ENCODE measurements around the gene TAOK3.
"Not testable (repeated sequence)": the region's sequence is repeated elsewhere in the genome, so short reads cannot be mapped to it uniquely, and the experiment has no call there.

TAOK3 gene

DNA sequence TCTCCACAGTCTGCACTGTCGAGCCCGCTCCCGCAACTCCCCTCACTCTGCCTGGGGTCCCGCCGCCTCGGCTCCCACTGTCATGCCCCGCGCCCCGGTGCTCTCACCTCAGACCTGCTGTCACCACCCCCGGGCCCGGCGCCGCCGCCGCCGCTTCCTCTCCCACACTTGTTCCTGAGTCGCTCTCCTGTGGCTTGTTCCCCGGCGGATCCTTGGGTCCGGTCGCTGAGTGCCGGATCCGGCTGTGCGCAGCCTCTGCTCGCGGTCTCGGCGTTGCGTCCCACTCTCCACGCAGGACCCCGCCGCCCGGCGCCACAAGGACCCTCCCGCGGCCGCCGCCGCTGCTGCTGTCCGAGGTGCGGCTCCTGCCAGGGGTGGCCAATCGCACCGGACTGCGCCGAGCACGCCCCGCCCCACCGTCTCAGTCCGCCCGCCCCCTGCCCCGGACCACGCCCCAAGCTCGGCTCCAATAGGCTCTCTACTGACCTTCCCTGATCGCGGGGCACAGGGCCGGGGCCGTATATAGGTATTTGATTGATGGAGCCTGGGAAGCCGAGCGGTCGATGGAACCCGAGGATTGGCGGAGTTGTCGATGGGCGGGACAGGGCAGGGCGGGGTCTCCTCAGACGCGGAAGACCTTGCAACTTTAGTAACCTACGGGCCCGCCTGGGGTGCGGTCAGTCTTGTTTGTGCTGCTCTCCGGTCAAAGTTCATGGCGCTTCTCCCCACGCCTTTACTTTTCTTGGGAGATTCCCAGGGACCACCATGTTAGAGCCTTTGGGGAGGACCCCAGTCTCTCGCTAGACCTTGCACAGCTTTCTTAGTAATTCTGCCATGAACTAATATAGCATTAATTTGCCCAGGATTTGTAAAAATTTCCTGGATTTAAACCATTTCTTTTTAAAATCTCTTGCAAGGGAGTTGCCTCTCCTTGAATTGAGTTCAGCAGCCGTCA lies at the start of gene TAOK3:
Gene TAOK3 (minus strand): TSS at position 367 of the 955 bp plus-strand sequence. CDS start 117,340 bp downstream, outside the sequence.
- peak; percentile 98 for DNase-seq

DNA sequence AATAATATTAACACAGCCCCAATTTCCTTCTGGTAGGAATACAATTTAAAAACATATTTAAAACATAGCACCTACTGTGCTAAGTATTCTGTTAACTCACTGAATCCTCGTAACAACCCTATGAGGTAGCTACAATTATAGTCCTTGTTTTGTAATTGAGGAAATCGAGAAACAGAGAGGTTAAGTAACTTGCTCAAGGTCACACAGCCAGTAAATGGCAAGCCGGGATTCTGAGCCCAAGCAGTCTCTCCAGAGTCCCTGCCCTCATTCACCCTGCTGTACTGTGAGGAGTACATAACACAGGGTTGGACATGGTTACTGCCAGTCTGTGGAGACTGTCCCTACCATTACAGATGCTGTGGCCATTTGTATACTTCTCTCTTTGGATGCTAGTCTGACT lies 48.0 kb upstream of the TAOK3 start:
- no peak for DNase-seq

GRCh38 chr12:118418385-118419057 lies 45.8 kb upstream of the TAOK3 start:
- no peak for DNase-seq

DNA sequence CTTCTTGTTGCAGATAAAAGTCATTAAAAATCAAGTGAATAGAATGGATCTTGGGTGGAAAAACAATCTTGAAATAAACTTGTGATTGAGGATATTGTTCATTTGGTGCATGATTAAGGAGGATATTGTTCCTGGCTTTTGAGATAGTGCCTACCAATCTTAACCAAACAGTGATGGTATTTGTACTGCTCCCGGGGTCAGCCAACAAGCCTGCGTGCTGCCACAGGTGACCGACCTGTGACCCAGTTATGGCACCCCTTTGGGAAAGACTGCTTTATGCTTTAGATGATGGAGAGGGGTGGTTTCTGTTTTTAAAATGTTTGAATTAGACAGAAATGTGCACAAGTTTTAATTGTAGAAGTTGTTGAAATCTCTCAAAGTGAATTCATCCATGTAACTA lies 45.2 kb upstream of the TAOK3 start:
- no peak for DNase-seq

DNA sequence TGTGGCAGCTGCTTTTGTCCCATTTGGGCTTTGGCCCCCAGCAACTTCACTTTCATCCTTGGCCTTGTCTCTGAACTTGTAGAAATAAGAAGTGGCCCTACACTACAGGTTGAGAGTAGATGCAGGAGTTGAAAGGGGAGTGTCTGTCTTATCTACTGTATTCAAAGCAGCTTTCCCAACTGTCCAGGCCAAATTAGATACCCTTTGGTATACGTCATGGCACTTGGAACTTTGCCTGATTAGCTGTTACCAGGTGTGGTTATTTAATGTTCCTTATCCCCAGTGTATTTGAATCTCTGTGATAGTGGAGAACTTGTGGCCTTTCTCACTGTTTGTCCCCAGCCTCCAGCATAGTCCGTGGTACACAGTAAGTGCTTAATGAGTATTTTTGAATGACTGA lies 37.1 kb upstream of the TAOK3 start:
- no peak for DNase-seq

DNA sequence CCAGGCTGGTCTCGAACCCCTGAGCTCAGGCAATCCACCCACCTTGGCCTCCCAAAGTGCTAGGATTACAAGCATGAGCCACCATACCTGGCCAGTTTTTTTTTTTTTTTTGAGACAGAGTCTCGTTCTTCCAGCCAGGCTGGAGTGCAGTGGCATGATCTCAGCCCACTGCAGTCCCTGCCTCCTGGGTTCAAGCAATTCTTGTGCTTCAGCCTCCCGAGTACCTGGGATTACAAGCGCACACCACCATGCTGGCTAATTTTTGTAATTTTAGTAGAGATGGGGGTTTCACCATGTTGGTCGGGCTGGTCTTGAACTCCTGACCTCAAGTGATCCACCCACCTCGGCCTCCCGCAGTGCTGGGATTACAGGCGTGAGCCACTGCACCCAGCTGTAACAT lies 35.5 kb upstream of the TAOK3 start:
- DNase-seq, result not testable (repeated sequence)

DNA sequence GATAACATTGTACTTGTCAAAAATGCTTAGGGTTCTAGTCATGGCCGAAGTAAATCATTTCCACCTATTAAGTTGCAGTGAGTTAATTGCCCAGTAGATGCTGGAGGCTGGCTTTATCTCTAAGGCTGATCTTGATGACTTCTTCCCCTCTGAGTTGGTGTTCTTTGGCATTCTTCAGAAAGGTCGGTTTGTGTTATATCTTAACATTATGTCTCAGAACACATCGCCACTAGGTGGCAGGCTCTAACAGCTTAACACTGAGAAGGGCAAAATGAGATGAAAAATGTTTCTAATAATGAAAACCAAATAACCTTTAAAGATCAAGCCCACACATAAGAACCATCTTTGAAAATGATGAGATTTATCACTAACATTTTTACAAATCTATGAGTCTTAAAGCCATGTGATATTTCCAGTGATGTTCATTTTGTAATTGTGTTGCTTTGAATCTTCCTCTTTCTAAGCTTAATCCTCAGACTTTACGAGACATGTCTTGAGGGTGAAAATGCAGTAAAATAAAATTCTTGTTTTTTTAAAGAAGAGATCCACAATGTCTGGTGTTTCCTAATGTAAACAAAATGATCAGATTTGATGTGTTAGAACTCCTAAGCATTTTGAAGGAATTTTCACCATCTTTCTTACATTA lies 32.3 kb upstream of the TAOK3 start:
- DNase-seq, result peak; percentile 71

GRCh38 chr12:118402251-118402650 lies 29.5 kb upstream of the TAOK3 start:
- DNase-seq, result no peak

GRCh38 chr12:118398940-118399339 lies 26.2 kb upstream of the TAOK3 start:
- no peak for DNase-seq

DNA sequence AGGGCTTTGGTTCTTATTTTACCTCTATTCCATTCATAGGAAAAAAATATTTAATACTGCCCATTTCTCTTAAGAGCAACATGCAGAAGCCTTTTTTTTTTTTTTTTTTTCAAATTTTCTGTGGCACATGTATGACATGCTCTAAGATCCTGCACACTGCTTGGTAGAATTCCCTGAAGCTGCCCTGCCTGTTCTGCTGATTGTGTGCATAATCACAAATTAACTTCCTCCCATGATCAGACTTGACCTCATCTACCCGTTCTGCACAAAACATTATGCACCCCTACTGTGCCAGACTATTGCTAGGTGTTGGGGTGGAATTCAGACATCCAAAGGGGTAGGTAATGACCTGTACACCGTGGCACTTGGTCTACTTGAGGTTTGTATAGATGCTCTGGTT lies 25.8 kb upstream of the TAOK3 start:
- no peak for DNase-seq

- DNase-seq, result no peak
Observed at GRCh38 chr12:118397708-118398440, 25.2 kb upstream of the TAOK3 start.

DNA sequence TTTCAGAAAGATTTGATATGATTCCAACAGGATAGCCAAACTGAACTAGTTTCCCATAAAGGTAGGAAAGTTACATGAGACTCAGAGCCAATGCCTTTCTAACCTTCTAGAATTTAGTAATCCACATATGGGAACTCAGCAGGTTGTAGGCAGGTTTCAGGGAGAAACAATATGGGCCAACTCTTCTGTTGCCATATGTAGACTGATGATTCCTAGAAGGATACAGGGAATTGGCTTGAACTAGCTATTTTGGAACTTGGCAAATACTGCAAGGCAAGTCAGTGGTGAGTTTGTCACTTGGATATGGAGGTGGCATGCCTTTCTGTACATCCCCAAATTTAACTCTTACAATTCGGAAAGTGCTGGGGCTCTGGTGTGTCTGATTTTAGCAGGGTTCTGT lies 19.1 kb upstream of the TAOK3 start:
- DNase-seq, result no peak

DNA sequence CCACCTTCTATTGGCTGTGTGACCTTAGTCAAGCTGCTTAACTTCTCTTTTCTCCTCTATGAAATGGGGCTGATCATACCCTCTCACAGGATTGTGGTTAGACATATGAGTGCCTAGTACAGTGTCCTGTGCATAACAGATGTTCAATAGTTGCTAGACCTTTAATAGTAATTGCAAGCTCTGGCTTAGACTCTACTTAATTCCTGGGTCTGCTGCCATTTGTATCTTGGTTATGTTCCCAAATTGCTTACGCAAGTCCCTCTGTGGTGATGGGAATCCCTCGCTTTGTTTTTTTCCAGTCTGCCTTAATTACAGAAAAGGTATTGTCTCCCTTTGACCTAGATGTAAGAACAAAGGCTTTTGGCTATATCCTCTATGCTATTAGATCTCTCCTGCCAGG lies 18.7 kb upstream of the TAOK3 start:
- no peak for DNase-seq

DNA sequence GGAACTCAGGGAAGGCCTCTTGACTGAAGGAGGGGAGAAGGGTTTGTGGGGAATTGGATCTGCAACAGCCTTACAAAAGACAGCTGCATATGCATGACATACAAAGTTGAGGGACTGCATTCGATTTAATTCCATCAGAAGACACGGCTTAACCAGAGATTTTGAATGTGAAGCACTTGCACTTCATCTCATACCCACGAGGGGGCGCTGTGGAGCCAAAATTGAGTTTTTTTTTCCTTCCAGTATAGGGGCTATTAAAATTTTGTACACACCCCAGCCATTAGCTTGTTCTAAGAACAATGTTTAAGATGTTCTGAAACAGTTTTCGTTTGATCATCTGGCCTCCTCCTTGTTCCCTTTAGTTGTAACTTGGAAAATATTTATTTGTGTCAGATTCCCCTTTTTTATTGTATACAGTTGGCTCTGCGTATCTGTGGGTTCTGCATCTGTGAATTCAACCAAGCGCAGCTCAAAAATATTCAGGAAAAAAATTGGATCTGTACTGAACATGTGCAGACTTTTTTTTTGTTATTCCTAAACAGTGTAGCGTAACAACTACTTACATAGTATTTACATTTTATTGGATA lies 5.3 kb upstream of the TAOK3 start:
- DNase-seq, result peak; percentile 76

DNA sequence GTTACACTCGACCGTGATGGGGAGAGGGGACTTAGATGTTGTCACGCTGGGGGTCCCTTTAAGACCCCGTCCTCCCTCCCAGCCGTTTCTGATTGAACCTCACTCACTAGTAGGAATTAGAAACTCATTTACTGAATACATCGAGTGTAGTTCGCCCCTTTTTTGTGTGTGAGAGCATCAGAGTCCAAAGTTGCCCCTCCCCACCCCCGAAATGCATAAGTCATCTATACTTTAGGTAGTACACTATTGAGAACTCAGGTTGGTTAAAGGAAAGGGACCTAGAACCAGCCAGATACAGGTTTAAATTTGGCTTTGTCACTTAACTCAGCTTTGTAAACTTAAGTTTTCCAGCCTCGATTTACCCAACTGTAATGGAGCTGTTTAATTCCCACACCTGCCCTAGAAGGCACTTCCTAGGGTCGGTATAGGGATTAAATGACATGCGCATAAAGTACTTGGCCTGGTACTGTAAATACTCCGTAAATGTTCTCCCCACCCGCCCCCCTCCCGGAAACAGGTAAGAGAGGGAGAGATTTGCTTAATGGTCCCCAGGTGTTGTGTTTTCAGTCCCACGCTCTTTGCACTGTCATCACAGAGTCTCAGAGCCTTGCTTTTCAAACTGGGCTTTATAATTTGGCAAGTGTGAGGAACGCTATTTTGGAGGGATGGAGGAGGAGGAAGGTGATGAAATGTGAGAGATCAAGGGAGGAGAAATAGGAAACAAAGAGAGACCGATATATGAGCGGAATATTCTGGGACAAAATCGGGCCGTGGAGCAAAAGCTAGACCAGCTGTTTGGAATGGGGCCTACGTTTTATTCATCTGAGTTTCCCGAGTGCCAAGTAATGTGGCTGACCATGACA lies 4.5 kb upstream of the TAOK3 start:
- peak; percentile 18 for DNase-seq

DNA sequence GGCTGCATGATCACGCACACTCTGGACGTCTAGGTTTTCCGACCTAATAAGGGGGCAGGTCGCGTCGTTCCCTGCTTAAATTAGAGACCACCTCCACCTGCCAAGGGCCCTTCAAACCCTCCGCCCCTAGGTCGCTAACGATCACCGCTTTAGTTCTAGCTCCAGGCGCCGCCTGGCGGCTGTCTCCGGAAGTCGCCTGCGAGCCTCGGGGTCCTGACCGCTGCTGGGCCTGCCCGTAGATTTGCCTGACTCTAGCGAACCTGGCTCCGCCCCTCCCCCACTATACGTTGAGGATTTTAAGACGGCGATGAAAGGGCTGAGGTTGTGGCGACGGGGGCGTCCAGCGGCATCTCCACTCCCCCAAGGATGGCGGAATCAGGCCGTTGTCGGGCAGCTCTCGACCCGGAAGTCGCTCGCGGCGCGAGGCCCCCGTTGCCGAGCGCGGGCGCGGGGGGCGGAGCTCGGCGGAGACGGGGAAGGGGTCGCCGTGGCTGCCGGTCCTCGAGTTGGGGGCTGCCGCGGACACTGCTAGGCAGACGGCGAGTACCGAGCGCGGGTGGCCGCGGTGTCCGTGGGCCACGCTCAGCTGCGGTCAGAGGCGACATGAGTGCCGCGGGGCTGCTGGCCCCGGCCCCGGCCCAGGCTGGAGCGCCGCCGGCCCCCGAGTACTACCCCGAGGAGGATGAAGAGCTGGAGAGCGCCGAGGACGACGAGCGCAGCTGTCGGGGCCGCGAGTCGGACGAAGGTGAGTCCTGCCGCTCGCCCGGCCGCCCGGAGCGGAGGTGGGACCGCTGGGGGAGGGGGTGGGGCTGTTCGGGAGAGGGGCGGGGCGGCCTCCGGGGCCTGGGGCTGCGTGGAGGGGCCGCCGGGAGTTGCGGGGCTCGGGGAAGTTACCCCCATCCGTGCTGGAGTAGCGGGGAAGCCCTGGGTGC lies 3.6 kb upstream of the TAOK3 start, which contains the start of gene SUDS3:
Gene SUDS3 (plus strand): TSS at position 467 of the 932 bp plus-strand sequence. CDS start 137 bp downstream, at position 604.
- DNase-seq, result peak; percentile 94

- DNase-seq, result no peak
Observed at GRCh38 chr12:118375348-118375747, 2.6 kb upstream of the TAOK3 start.

- DNase-seq, result no peak
Observed at GRCh38 chr12:118374909-118375308, 2.2 kb upstream of the TAOK3 start.

DNA sequence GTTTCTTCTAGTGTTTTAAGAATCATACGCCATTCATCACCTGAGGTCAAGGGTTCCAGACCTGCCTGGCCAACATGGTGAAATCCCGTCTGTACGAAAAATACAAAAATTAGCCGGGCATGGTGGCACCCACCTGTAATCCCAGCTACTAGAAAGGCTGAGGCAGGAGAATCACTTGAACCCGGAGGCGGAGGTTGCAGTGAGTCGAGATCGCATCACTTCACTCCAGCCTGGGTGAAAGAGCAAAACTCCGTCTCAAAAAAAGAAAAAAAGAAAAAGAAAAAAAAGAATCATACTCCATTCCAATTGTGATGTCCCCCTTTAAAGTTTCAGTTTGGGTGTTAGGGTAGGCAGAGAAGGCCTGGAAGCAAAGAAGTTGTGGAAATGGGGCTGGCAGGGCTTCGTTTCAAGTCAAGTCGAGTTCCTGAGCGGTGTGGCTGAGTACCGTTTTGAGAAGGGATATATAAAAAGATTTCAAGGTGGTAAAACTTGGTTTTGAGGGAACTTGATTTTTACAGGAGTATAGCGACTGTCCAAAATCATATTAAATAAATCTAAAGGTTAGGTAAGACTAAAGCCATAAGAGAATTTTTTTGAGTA lies 1.5 kb upstream of the TAOK3 start:
- DNase-seq, result no peak

DNA sequence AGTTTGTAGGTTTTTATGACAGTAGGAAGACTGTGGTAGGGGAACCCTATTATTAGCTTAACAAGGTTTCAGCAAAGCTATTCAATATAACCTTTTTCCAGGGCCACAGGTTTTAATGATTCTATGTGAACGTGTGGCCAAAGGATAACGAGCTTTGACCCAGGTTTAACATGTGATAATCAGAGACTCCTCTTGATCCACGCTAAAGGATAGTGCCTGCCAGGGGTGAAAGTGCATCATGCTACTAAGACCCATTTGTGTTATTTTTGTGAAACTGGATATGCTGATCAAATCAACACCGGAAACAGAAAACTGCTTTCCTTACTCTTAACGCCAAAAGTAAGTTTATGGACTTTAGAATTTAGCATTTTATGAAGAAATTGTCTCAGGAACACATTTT lies 909 bp upstream of the TAOK3 start:
- DNase-seq, result no peak

Measured in stimulated activated CD4-positive, alpha-beta T cell treated with anti-CD3 and anti-CD28 coated beads, Interleukin-15, amount 100 ng/mL, for 24 hours (primary cell).